ENCODE measurements around the gene SFSWAP.
A peak's percentile ranks its signal among the peaks of the same experiment; 100 is the strongest.
"Not testable (repeated sequence)": the region's sequence is repeated elsewhere in the genome, so short reads cannot be mapped to it uniquely, and the experiment has no call there.

SFSWAP gene

DNA sequence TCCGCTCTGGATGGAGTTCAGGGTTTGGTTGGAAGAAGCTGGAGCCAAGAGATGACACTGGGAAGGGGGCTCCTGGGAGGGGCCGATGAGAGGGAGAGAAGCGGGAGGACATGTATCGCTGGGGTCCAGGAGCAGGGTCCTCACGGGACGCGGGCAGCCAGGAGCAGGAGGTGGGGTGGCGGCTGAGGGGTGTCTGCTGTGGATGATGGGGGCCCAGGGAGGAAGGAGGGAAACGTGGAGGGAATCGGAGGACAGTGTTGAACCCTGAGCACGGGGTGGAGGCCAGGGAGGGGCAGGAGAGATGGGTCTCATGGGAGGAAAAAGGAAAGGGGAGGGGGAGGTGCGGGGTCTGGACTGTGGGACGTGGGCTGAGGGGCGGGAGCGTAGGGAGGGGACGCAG is 31.7 kb upstream of the SFSWAP start:
- DNase-seq: not testable (repeated sequence)

GRCh38 chr12:131679816-131680215 is 31.1 kb upstream of the SFSWAP start:
- not testable (repeated sequence) for DNase-seq

DNA sequence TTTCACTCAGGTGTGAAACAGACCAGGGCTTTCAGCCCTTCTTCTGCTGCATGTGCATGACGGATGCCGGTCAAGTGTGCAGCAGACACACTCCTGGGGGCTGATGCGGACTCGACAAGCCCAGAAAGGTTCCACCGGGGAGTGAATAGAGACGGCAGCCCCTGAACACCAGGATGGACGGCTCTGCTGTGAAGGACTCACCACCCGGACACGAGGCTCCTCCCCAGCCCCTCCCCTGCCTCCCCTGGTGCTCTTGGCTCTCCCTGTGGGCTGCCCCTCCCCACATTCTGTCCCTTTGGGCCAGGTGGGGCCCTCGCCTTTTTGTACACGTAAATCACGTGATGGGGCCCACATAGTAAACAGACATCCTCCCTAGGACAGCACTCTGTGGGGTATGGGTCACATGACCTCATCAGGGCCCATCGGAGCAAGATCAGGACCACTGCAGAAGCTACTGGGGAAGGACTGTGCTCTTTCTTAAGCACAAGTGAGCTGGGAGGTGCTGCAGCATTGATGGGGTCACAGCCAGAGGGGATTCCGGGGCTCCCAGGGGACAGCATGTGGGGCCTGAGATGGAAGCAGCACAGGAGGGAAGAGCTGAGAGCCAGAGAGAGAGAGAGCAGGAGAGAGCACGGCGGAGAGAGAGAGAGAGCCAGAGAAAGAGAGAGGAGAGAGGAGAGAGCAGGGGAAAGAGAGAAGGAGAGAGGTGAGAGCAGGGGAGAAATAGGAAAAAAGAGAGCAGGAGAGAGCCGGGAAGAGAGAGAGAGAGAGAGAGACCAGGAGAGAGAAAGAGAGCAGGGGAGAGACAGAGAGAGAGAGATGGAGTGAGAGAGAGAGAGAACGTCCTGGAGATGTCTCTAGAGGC is 30.3 kb upstream of the SFSWAP start:
- not testable (repeated sequence) for DNase-seq

GRCh38 chr12:131681257-131681620 is 29.7 kb upstream of the SFSWAP start:
- no peak for DNase-seq

DNA sequence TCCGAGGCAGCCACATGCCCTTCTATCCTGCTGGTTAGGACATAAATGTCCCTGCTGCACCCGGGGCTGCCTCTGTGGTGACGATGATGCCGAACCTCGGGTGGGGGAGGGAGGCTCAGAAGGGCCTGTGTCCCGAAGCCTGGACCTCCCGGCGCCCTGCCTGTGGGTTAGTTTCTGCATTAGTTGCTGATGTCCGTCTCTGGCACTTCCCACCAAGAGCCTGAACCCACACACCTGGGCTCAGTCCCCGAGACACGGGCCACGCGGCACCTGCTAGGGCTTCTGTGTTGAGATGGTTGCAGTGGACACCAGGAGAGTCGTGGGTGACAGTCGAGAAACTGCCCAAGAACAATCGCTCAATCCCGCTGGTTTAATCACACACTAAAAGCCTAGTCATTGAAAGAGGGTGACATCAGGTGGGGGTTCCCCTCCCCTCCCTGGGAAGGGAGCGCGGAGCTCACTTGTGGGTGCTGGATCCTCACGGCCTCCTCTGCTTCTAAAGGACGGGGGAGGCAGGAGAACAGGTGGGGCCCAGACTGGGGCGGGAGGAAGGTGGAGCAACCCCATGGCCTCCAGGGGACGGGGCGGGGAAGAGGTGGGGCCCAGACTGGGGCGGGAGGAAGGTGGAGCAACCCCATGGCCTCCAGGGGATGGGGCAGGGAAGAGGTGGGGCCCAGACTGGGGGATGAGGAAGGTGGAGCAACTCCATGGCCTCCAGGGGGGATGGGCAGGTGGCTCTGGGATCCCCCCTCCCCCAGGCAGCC is 29.0 kb upstream of the SFSWAP start:
- peak in 7 of 51 donors; percentile 11 to 50 (median 19) for DNase-seq

DNA sequence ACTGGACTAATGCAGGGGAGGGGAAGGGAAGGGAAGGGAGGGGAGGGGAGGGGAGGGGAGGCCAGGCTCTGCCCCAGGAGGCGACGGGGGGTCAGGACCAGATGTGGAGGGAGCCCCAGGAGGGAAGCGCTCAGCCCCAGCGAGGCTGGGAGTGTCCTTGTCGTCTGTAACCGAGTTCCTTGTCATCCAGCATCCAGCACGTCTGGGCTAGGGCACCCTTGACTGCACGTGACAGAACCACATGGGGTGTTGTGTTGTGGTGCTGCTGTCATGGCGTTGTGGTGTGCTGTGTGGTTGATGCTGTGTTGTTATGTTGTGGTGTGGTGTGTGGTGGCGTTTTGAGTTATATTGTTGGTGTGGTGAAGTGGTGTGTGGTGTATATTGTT is 28.4 kb upstream of the SFSWAP start:
- DNase-seq: no peak

DNA sequence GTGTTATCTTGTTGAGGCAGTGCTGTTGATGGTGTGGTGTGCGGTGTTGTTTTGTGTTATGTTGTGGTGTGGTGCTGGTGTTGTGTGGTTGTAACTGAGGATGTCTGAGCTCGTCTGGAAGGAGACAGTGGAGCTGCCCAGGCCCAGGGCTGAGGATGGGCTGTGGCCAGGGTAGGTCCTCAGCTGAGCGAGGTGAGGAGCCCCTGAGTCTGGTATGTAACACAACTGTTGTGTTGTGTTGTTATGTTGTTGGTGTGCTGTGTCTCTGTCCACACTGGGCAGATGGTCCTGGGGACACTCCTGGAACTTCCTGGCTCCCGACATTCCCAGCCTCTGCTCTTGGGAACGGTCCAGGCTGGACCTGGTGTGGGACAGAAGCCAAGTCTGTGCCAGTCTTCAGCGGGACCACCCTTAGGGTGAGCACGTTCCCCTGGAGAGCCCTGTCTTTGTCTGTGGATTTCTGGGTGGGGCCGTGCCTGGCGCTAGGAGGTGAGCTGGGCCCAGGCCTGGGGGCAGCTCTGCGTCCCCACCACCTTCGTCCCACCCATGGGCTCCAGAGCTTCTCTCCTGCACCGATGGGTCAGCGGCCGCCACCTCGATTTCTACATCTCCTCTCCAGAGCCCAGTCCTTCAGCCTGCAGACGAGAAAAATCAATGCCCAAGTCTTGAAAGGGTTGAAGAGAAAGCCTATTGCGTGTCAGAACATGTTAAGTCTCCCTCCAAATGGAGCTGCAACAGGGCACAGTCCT is 27.4 kb upstream of the SFSWAP start:
- no peak for DNase-seq

DNA sequence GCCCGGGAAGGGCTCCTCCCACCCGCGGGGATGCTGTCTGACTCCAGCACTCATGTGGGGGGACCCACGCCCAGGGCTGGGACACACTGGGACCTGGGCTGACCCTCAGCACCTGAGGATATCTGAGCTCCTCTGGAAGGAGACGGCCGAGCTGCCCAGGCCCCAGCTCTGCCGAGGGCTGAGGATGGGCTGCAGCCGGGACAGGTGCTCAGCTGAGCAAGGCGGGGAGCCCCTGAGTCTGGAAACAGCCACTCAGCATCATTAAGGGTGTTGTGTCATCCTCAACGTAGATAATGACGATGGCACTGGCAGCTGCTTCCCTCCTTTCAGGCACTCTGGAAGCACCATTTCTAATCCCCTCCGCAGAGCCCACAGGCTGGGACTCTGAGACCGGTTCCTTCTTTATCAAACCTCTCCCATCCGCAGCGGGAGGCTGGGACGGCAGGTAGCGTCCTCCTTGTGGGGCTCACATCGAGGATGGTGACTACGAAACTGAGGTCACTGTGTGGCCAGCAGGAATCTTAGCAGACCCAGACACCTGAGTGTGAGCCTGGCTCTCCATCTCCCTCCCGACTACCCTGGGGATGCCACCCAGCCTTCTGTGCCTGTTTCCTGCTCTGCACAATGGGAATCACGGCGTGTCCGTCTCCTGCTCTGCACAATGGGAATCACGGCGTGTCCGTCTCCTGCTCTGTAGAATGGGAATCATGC is 26.7 kb upstream of the SFSWAP start:
- no peak for DNase-seq

- DNase-seq: no peak
Measured at GRCh38 chr12:131687346-131688125, 23.4 kb upstream of the SFSWAP start.

- no peak for DNase-seq
Measured at GRCh38 chr12:131688131-131688844, 22.6 kb upstream of the SFSWAP start.

GRCh38 chr12:131688845-131689154 is 22.1 kb upstream of the SFSWAP start:
- no peak for DNase-seq

- no peak for DNase-seq
Measured at GRCh38 chr12:131690320-131690719, 20.6 kb upstream of the SFSWAP start.

DNA sequence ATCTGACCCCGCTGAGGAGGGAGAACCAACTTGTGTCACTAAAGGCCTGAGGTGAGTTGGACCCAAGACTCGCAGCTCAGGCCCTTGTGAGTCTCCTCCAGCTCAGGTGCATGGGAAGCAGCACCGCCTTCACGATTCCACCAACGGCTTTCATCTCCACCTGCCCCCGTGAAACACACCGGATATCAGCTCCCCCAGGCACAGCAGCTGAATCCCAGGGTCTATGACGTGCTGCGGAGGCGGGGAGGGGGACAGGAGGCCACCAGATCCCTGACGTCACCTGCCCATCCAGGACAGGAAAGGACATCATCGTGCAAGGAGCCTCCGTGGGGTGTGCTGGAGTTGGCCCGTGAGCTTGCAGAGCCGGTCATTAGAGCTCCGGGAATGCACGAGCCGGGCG is 18.5 kb upstream of the SFSWAP start:
- DNase-seq: no peak

GRCh38 chr12:131693149-131693548 is 17.7 kb upstream of the SFSWAP start:
- no peak for DNase-seq

GRCh38 chr12:131694116-131694838 is 16.6 kb upstream of the SFSWAP start:
- DNase-seq: peak in 4 of 51 donors; percentile 6 to 24 (median 21)

GRCh38 chr12:131695968-131696367 is 14.9 kb upstream of the SFSWAP start:
- no peak for DNase-seq

- no peak for DNase-seq
Measured at GRCh38 chr12:131698286-131698685, 12.6 kb upstream of the SFSWAP start.

- DNase-seq: no peak
Measured at GRCh38 chr12:131699434-131699833, 11.5 kb upstream of the SFSWAP start.

DNA sequence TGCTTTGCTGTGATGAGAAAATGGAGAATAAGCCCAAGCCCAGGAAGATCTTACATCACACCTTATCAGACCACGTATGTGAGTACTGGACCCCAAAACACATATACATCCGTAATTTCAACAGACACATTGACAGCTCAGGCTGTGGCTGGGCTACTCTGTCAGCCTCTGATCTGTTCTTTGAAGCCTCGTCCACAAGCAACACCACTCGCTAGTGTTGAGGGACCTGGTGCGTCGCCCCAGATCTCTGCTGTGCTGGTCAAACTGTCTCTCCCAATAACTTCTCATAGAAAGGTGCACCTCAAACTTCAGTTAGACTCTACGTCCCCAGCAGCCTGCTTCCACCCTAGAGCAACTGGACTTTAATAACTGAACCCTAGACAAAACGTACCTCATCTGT is 10.6 kb upstream of the SFSWAP start:
- DNase-seq: no peak

Data from hypothalamus (tissue), 51 donors.